ENCODE measurements around the gene NAPEPLD. TPM values are rescaled to one million over a fixed set of nuclear protein-coding genes. Genes with fewer than 3 reads are reported as not detected.
"Not testable (repeated sequence)": the region's sequence is repeated elsewhere in the genome, so short reads cannot be mapped to it uniquely, and the experiment has no call there.

NAPEPLD gene
- total and polyA plus RNA-seq, 2 donors from 2014 or later: 16.1 to 26.0 TPM

DNA sequence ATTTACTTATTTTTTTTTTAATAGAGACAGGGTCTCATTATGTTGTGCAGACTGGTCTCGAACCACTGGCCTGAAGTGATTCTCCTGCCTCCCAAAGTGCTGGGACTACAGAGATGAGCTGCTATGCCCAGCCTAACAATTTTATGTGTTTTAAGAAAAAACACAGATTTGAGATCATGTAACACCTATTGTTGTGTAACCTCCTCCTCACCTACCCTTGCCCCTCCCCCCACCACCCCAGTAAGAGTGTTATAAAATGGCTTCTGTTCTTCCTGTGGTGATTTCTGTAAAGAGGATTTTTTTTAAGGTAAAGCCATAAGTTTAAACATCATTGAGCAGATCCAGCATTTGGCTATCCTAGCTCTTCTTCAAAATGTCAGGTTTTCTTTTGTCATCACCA is 66.4 kb downstream of the NAPEPLD start:
- Histone ChIP-seq H3K9ac (ENCODE audit: low read length in 3 of 3) (no peak overlapping the region), H3K27ac (ENCODE audit: low read depth in 2 of 2, low read length in 2 of 2) (no peak overlapping the region), H3K9me3 (ENCODE audit: control insufficient read depth in 2 of 3, insufficient read depth in 1 of 3, low read length in 3 of 3) (no peaks in the 10 kb centered on the region), H3K27me3 (ENCODE audit: control insufficient read depth, insufficient read depth, low read length) (no peaks in the 10 kb centered on the region), H3K4me3 (ENCODE audit: low read length in 3 of 3) (no peak overlapping the region), H3K36me3 (ENCODE audit: control insufficient read depth in 2 of 3, insufficient read depth in 3 of 3, low read length in 3 of 3) (peaks cover 0 to 19% (median 8%) of the 10 kb centered on the region in 3 donors), H3K4me1 (ENCODE audit: control insufficient read depth in 2 of 3, insufficient read depth in 2 of 3, low read depth in 1 of 3, low read length in 3 of 3) (no peaks in the 10 kb centered on the region)
- intact Hi-C loops (cut with DNase I): no loop called here
- no peak for DNase-seq
- TF ChIP-seq, protein P1, sequence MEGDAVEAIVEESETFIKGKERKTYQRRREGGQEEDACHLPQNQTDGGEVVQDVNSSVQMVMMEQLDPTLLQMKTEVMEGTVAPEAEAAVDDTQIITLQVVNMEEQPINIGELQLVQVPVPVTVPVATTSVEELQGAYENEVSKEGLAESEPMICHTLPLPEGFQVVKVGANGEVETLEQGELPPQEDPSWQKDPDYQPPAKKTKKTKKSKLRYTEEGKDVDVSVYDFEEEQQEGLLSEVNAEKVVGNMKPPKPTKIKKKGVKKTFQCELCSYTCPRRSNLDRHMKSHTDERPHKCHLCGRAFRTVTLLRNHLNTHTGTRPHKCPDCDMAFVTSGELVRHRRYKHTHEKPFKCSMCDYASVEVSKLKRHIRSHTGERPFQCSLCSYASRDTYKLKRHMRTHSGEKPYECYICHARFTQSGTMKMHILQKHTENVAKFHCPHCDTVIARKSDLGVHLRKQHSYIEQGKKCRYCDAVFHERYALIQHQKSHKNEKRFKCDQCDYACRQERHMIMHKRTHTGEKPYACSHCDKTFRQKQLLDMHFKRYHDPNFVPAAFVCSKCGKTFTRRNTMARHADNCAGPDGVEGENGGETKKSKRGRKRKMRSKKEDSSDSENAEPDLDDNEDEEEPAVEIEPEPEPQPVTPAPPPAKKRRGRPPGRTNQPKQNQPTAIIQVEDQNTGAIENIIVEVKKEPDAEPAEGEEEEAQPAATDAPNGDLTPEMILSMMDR (IDR thresholded peaks at IDR 0.05; ENCODE audit: borderline replicate concordance, extremely low read depth, insufficient read depth): no peak
- no peak for FAIRE-seq

DNA sequence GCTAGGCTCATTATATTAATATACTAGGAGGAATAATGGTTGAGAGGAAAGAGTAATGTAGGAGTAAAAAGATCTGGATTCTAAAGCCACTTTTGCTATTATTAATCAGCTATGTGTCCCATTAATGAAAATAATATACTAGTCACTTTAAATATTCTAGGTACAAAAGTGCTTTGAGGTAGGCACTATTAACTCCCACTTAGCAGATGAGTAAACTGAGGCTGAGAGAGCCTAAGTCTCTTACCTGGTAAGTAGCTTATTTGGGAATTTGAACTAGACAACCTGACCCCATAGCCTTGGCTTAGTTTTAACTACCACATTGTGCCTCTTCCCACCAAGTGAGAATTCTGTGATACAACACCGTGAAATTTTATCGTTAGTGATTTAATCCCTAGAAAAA is 68.0 kb downstream of the NAPEPLD start:
- FAIRE-seq: no peak
- no peaks in the 10 kb centered on the region for H3K4me1 ChIP-seq (ENCODE audit: control insufficient read depth in 2 of 3, insufficient read depth in 2 of 3, low read depth in 1 of 3, low read length in 3 of 3)
- H3K27ac ChIP-seq (ENCODE audit: low read depth in 2 of 2, low read length in 2 of 2): no peak overlapping the region
- H3K9ac ChIP-seq (ENCODE audit: low read length in 3 of 3): no peak overlapping the region
- H3K9me3 ChIP-seq (ENCODE audit: control insufficient read depth in 2 of 3, insufficient read depth in 1 of 3, low read length in 3 of 3): no peaks in the 10 kb centered on the region
- H3K27me3 ChIP-seq (ENCODE audit: control insufficient read depth, insufficient read depth, low read length): no peaks in the 10 kb centered on the region
- H3K36me3 ChIP-seq (ENCODE audit: control insufficient read depth in 2 of 3, insufficient read depth in 3 of 3, low read length in 3 of 3): peaks cover 0 to 18% (median 5%) of the 10 kb centered on the region in 3 donors
- DNase-seq: no peak
- TF ChIP-seq, protein P1 (IDR thresholded peaks at IDR 0.05; ENCODE audit: borderline replicate concordance, extremely low read depth, insufficient read depth): no peak
- intact Hi-C loops (cut with DNase I): no loop called here
- H3K4me3 ChIP-seq (ENCODE audit: low read length in 3 of 3): no peak overlapping the region

DNA sequence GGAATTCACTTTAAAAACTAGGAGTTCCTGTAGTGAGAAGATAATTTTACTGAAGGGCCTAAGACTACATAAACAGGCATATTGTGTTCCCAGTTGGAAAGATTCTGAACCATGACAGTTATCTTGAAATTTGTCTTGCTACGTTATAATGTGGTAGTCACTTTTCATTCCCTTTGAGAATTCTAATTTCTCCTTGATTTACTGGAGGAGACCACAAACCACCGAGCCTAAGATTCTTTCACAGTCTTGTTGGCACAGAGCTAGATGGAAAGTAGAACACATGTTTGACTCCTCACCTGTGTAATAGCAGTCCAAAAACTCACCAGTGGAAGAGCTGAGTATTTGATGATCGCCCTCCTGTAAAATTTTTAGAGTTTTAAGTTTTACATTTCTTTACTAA is 69.1 kb downstream of the NAPEPLD start:
- DNase-seq: no peak
- H3K27me3 ChIP-seq (ENCODE audit: control insufficient read depth, insufficient read depth, low read length): no peaks in the 10 kb centered on the region
- no peaks in the 10 kb centered on the region for H3K9me3 ChIP-seq (ENCODE audit: control insufficient read depth in 2 of 3, insufficient read depth in 1 of 3, low read length in 3 of 3)
- no peak overlapping the region for H3K9ac ChIP-seq (ENCODE audit: low read length in 3 of 3)
- peaks cover 0 to 11% (median 5%) of the 10 kb centered on the region in 3 donors for H3K36me3 ChIP-seq (ENCODE audit: control insufficient read depth in 2 of 3, insufficient read depth in 3 of 3, low read length in 3 of 3)
- H3K27ac ChIP-seq (ENCODE audit: low read depth in 2 of 2, low read length in 2 of 2): no peak overlapping the region
- H3K4me3 ChIP-seq (ENCODE audit: low read length in 3 of 3): no peak overlapping the region
- no peak for FAIRE-seq
- H3K4me1 ChIP-seq (ENCODE audit: control insufficient read depth in 2 of 3, insufficient read depth in 2 of 3, low read depth in 1 of 3, low read length in 3 of 3): no peaks in the 10 kb centered on the region
- intact Hi-C loops (cut with DNase I): no loop called here
- TF ChIP-seq, protein P1 (IDR thresholded peaks at IDR 0.05; ENCODE audit: borderline replicate concordance, extremely low read depth, insufficient read depth): no peak

DNA sequence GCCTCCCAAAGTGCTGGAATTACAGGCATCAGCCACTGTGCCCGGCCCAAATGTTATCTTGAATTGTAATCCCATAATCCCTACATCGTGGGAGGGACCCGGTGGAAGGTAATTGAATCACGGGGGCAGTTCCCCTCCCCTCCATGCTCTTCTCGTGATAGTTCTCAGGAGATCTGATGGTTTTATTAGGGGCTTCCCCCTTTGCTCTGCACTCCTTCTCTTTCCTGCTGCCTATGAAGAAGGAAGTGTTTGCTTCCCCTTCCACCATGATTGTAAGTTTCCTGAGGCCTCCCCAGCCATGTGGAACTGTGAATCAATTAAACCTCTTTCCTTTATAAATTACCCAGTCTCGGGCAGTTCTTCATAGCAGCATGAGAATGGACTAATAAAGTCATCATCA is 70.7 kb downstream of the NAPEPLD start:
- H3K36me3 ChIP-seq (ENCODE audit: control insufficient read depth in 2 of 3, insufficient read depth in 3 of 3, low read length in 3 of 3); FAIRE-seq; H3K9ac ChIP-seq (ENCODE audit: low read length in 3 of 3); H3K4me3 ChIP-seq (ENCODE audit: low read length in 3 of 3); H3K27ac ChIP-seq (ENCODE audit: low read depth in 2 of 2, low read length in 2 of 2); DNase-seq; H3K9me3 ChIP-seq (ENCODE audit: control insufficient read depth in 2 of 3, insufficient read depth in 1 of 3, low read length in 3 of 3); H3K27me3 ChIP-seq (ENCODE audit: control insufficient read depth, insufficient read depth, low read length); H3K4me1 ChIP-seq (ENCODE audit: control insufficient read depth in 2 of 3, insufficient read depth in 2 of 3, low read depth in 1 of 3, low read length in 3 of 3); intact Hi-C loops (cut with DNase I): not testable (repeated sequence)

Measured in kidney (tissue), 14 donors.